Epithelial cell of proximal tubule (primary cell): ENCODE measurements around the gene SLC25A27. TPM values are rescaled to one million over a fixed set of nuclear protein-coding genes. Genes with fewer than 3 reads are reported as not detected.

Source experiments
- DNase-seq: peaks from one replicate; pipeline ENCODE4 v3.0.0-alpha.2; 2011; ENCODE audit warnings: low read depth
- H3K4me3 ChIP-seq: 2 replicates; pipeline ENCODE4 v1.5.1; 2011; ENCODE audit warnings: low read depth, mild to moderate bottlenecking, low read length
- total RNA-seq: library from RNA; depleted of rRNA; stranded (reverse); fragments of >200 nt; gene quantifications from 2 replicates; pipeline ENCODE4 v1.2.3, GENCODE V29; 2015
- TF ChIP-seq, protein P1 (sequence below): conservative IDR thresholded peaks from 2 replicates; pipeline ENCODE4 v1.5.1; 2012; ENCODE audit warnings: low read depth, mild to moderate bottlenecking, low read length

The SLC25A27 gene
- total RNA-seq, 1 donor from 2014 or later: 1.7 TPM

DNA sequence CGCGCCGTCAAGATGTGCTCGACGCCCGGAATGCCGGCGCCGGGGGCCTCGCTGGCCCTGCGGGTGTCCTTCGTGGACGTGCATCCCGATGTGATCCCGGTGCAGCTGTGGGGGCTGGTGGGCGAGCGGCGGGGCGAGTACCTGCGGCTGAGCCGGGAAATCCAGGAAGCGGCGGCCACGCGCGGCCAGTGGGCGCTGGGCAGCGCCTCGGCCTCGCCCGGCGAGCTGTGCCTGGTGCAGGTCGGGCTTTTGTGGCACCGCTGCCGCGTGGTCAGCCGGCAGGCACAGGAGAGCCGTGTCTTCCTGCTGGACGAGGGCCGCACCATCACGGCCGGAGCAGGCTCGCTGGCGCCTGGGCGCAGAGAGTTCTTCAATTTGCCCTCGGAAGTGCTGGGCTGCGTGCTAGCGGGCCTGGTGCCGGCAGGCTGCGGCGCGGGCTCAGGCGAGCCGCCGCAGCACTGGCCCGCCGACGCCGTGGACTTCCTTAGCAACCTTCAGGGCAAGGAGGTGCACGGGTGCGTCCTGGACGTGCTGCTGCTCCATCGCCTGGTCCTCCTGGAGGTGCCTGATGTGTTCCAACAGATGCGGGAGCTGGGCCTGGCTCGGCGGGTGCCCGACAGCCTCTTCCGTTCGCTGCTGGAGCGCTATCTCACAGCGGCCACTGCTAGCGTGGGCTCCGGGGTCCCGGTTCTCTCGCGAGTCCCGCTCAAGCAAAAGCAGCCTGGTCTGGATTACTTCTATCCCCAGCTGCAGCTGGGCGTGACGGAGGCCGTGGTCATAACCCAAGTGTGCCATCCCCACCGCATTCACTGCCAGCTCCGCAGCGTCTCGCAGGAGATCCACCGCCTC lies 35.6 kb downstream of the SLC25A27 start:
- DNase-seq: no peak
- no peak overlapping the region for H3K4me3 ChIP-seq
- TF ChIP-seq, protein P1, sequence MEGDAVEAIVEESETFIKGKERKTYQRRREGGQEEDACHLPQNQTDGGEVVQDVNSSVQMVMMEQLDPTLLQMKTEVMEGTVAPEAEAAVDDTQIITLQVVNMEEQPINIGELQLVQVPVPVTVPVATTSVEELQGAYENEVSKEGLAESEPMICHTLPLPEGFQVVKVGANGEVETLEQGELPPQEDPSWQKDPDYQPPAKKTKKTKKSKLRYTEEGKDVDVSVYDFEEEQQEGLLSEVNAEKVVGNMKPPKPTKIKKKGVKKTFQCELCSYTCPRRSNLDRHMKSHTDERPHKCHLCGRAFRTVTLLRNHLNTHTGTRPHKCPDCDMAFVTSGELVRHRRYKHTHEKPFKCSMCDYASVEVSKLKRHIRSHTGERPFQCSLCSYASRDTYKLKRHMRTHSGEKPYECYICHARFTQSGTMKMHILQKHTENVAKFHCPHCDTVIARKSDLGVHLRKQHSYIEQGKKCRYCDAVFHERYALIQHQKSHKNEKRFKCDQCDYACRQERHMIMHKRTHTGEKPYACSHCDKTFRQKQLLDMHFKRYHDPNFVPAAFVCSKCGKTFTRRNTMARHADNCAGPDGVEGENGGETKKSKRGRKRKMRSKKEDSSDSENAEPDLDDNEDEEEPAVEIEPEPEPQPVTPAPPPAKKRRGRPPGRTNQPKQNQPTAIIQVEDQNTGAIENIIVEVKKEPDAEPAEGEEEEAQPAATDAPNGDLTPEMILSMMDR: no peak

DNA sequence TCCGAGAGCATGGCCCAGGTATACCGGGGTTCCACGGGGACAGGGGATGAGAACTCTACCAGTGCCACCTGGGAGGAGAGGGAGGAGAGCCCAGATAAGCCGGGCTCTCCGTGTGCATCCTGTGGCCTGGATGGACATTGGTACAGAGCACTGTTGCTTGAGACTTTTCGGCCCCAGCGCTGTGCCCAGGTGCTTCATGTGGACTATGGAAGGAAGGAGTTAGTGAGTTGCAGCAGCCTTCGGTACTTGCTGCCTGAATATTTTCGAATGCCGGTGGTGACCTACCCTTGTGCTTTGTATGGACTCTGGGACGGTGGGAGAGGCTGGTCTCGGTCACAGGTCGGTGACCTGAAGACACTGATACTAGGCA lies 36.2 kb downstream of the SLC25A27 start:
- no peak for DNase-seq
- no peak overlapping the region for H3K4me3 ChIP-seq
- TF ChIP-seq, protein P1: no peak

DNA sequence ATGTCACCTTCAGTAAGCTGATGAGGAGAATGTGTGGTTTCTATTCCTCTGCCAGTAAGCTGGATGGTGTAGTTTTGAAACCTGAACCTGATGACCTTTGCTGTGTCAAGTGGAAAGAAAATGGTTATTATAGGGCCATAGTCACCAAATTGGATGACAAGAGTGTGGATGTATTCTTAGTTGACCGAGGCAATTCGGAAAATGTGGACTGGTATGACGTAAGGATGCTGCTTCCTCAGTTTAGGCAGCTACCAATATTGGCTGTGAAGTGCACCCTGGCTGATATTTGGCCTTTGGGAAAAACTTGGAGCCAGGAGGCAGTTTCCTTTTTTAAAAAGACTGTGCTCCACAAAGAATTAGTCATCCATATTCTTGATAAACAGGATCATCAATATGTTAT lies 36.9 kb downstream of the SLC25A27 start:
- DNase-seq: no peak
- TF ChIP-seq, protein P1: no peak
- H3K4me3 ChIP-seq: no peak overlapping the region

DNA sequence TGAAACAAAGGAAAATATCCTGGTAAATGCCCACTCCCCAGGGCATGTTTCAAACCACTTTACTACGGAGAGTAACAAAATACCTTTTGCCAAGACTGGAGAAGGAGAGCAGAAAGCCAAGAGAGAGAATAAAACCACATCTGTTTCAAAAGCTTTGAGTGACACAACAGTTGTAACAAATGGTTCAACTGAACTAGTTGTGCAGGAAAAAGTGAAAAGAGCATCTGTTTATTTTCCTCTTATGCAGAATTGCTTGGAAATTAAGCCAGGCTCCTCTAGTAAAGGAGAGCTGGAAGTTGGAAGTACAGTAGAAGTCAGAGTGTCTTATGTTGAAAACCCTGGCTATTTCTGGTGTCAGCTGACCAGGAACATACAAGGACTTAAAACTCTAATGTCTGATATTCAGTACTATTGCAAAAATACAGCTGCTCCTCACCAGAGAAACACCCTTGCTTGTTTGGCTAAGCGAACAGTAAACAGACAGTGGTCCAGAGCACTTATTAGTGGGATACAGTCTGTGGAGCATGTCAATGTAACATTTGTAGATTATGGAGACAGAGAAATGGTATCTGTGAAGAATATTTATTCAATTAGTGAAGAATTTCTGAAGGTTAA lies 37.5 kb downstream of the SLC25A27 start:
- TF ChIP-seq, protein P1: no peak
- DNase-seq: no peak
- no peak overlapping the region for H3K4me3 ChIP-seq

- H3K4me3 ChIP-seq: no peak overlapping the region
- no peak for DNase-seq
- TF ChIP-seq, protein P1: no peak
Observed at GRCh38 chr6:46690911-46691451, 38.2 kb downstream of the SLC25A27 start.

DNA sequence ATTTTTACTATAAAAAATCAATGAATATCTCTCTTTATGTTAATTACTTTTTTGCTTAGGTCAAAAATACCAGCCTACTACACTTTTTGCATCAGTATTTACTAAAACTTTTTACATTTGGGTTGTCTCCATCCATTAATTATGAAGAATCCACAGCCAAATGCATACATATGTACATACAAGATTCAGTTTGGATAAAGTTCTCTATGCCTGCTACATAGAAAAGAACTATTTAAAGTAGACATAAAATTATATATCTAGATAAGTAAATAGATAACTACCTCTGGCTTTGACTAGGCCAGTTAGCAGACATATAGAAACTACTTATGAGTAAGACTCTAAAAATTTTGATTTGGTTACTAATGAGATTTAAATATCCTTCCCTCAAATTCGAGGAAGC lies 47.2 kb downstream of the SLC25A27 start:
- TF ChIP-seq, protein P1: no peak
- no peak for DNase-seq
- no peak overlapping the region for H3K4me3 ChIP-seq

DNA sequence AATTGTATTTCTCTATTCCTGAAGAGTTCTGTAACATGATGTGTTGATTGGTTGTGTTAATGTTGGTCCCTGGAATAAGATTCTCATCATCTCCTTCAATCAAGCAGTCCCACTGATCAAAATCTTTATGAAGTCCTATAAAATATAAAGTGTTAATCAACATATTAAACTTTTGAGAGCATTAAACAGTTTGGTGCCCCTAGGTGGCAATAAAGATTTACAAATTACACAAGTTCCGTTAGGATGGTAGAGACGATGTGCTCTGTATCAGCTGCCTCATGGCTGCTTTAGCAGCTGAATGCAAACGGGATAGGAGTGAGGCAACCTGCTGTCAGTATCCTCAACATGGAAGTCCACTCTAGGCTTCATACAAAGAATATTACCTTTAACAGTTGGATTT lies 51.8 kb downstream of the SLC25A27 start:
- H3K4me3 ChIP-seq: no peak overlapping the region
- no peak for DNase-seq
- TF ChIP-seq, protein P1: peak; percentile 41
